Stimulated activated CD4-positive, alpha-beta T cell treated with anti-CD3 and anti-CD28 coated beads, Interleukin-15, amount 100 ng/mL, for 24 hours (primary cell): ENCODE results near the gene FAM120C.
A peak's percentile ranks its signal among the peaks of the same experiment; 100 is the strongest.

Experiments
- DNase-seq: peaks from one replicate; pipeline ENCODE4 v3.0.0-alpha.2; 2020

The FAM120C gene

GRCh38 chrX:54134269-54134668, 48.8 kb downstream of the FAM120C start:
- DNase-seq = no peak

GRCh38 chrX:54116391-54116790, 66.7 kb downstream of the FAM120C start:
- no peak for DNase-seq

GRCh38 chrX:54093571-54093970, 89.5 kb downstream of the FAM120C start:
- DNase-seq = no peak

- DNase-seq = no peak
Measured at GRCh38 chrX:54093159-54093558, 89.9 kb downstream of the FAM120C start.

GRCh38 chrX:54090880-54091279, 92.2 kb downstream of the FAM120C start:
- DNase-seq = no peak

- no peak for DNase-seq
Measured at GRCh38 chrX:54089191-54089590, 93.9 kb downstream of the FAM120C start.

- no peak for DNase-seq
Measured at GRCh38 chrX:54087661-54088060, 95.4 kb downstream of the FAM120C start.

GRCh38 chrX:54085666-54086065, 97.4 kb downstream of the FAM120C start:
- DNase-seq = no peak

- no peak for DNase-seq
Measured at GRCh38 chrX:54076903-54077302, 106.2 kb downstream of the FAM120C start.

GRCh38 chrX:54074826-54075225, 108.2 kb downstream of the FAM120C start:
- no peak for DNase-seq

GRCh38 chrX:54067766-54068165, 115.3 kb downstream of the FAM120C start:
- no peak for DNase-seq

- DNase-seq = no peak
Measured at GRCh38 chrX:54066841-54067240, 116.2 kb downstream of the FAM120C start.

GRCh38 chrX:54064564-54064963, 118.5 kb downstream of the FAM120C start:
- DNase-seq = no peak

GRCh38 chrX:54063361-54063760, 119.7 kb downstream of the FAM120C start:
- DNase-seq = no peak

- DNase-seq = no peak
Measured at GRCh38 chrX:54049801-54050200, 133.3 kb downstream of the FAM120C start.

- no peak for DNase-seq
Measured at GRCh38 chrX:54048412-54048811, 134.6 kb downstream of the FAM120C start.

GRCh38 chrX:54045563-54046228, 137.4 kb downstream of the FAM120C start:
- DNase-seq = no peak

GRCh38 chrX:54044877-54045338, 138.1 kb downstream of the FAM120C start:
- no peak for DNase-seq

GRCh38 chrX:54044126-54044876, 138.8 kb downstream of the FAM120C start, which contains the start of gene PHF8:
Gene PHF8 (minus strand): TSS chrX:54044473. CDS start chrX:54042728, 1,745 bp downstream.
- DNase-seq = peak; percentile 94

GRCh38 chrX:54043541-54044125, 139.4 kb downstream of the FAM120C start:
- peak; percentile 39 for DNase-seq

GRCh38 chrX:54043056-54043455, 140.0 kb downstream of the FAM120C start:
- DNase-seq = no peak

- DNase-seq = peak; percentile 57
Measured at GRCh38 chrX:54042609-54043021, 140.4 kb downstream of the FAM120C start.

- DNase-seq = no peak
Measured at GRCh38 chrX:54030329-54030728, 152.7 kb downstream of the FAM120C start.
